HCT116 (cell line): ENCODE results near the gene UBTD2.

Source experiments
- CTCF ChIP-seq, 3 experiments: fragments of 200-600 bp in 1 of 3; sonication (generic) in 1 of 3; IDR thresholded peaks in 2 of 3; conservative IDR thresholded peaks in 1 of 3; 2 replicates each; pipeline ENCODE4 v1.5.1; 2012 to 2017; ENCODE audit warnings: low read depth in 2 of 3, low read length in 2 of 3, antibody characterized with exemption in 1 of 3, borderline replicate concordance in 1 of 3, control low read depth in 1 of 3, mild to moderate bottlenecking in 1 of 3, mixed read lengths in 1 of 3, mixed run types in 1 of 3, moderate library complexity in 1 of 3; ENCODE audit not compliant: insufficient read depth in 1 of 3
- EGR1 ChIP-seq: IDR thresholded peaks from 2 replicates; pipeline ENCODE4 v1.6.1; 2012; ENCODE audit warnings: low read depth
- ELF1 ChIP-seq: IDR thresholded peaks from 2 replicates; pipeline ENCODE4 v1.6.1; 2012; ENCODE audit warnings: low read depth, borderline replicate concordance
- EZH2 ChIP-seq: fragments of 200-600 bp; sonication (generic); IDR thresholded peaks from 2 replicates; pipeline ENCODE4 v1.6.1; 2017; ENCODE audit warnings: antibody characterized with exemption, mixed run types
- JUND ChIP-seq: IDR thresholded peaks from 2 replicates; pipeline ENCODE4 v1.6.1; 2012
- MAX ChIP-seq: IDR thresholded peaks from 2 replicates; pipeline ENCODE4 v1.6.1; 2012
- POLR2A ChIP-seq: IDR thresholded peaks from 2 replicates; pipeline ENCODE4 v1.7.0; 2011; ENCODE audit warnings: borderline replicate concordance; ENCODE audit not compliant: insufficient read depth, insufficient read length; ENCODE audit errors: extremely low read depth
- POLR2AphosphoS5 ChIP-seq: IDR thresholded peaks from 2 replicates; pipeline ENCODE4 v1.6.1; 2011; ENCODE audit warnings: mild to moderate bottlenecking, low read depth, low read length, moderate library complexity
- RAD21 ChIP-seq: IDR thresholded peaks from 2 replicates; pipeline ENCODE4 v1.6.1; 2012; ENCODE audit warnings: low read depth, mild to moderate bottlenecking
- REST ChIP-seq: IDR thresholded peaks from 2 replicates; pipeline ENCODE4 v1.6.1; 2012; ENCODE audit warnings: low read depth
- SIN3A ChIP-seq: IDR thresholded peaks from 2 replicates; pipeline ENCODE4 v1.6.1; 2012; ENCODE audit warnings: low read depth
- SRF ChIP-seq: IDR thresholded peaks from 2 replicates; pipeline ENCODE4 v1.6.1; 2012; ENCODE audit warnings: low read depth
- ZNF274 ChIP-seq: fragments of 200-500 bp; sonication (Bioruptor generic); IDR thresholded peaks from 2 replicates; pipeline ENCODE4 v1.6.1; 2014; ENCODE audit warnings: mild to moderate bottlenecking, low read depth, low read length, inconsistent platforms

- TF ChIP-seq POLR2A, result no peak
- TF ChIP-seq CTCF (IDR thresholded peaks at IDR 0.05 in 2 of 3, conservative IDR thresholded peaks at IDR 0.05 in 1 of 3; ENCODE audit: borderline replicate concordance in 1 of 3, insufficient read depth in 1 of 3, low read depth in 2 of 3, low read length in 2 of 3), result no peak
- TF ChIP-seq EZH2, result no peak
- no peak for TF ChIP-seq JUND
- no peak for TF ChIP-seq RAD21
- TF ChIP-seq REST, result no peak
- TF ChIP-seq MAX, result no peak
- TF ChIP-seq SRF, result no peak
- no peak for TF ChIP-seq SIN3A
- no peak for TF ChIP-seq ELF1
- TF ChIP-seq ZNF274, result no peak
- TF ChIP-seq EGR1, result no peak
- TF ChIP-seq POLR2AphosphoS5, result no peak
These were observed 31.1 kb downstream of the UBTD2 start for GRCh38 chr5:172252501-172252900.
